WI38 (cell line): ENCODE results near the gene ZNF618.

Experiments used
- H3K4me3 ChIP-seq: 2 replicates; pipeline ENCODE4 v1.5.1; 2011; ENCODE audit warnings: low read depth, mild to moderate bottlenecking, control low read depth, low read length
- CTCF ChIP-seq: IDR thresholded peaks from 2 replicates; pipeline ENCODE4 v1.5.1; 2012; ENCODE audit warnings: low read depth, mild to moderate bottlenecking, control low read depth, low read length

ZNF618 gene

GRCh38 chr9:113926211-113926610, 50.1 kb downstream of the ZNF618 start:
- TF ChIP-seq CTCF = no peak
- no peak overlapping the region for H3K4me3 ChIP-seq

- TF ChIP-seq CTCF = no peak
- H3K4me3 ChIP-seq = no peak overlapping the region
Measured at GRCh38 chr9:113927277-113927676, 51.2 kb downstream of the ZNF618 start.

- no peak overlapping the region for H3K4me3 ChIP-seq
- TF ChIP-seq CTCF = no peak
Measured at GRCh38 chr9:113928269-113928668, 52.2 kb downstream of the ZNF618 start.

- TF ChIP-seq CTCF = no peak
- H3K4me3 ChIP-seq = no peak overlapping the region
Measured at GRCh38 chr9:113929634-113930389, 53.7 kb downstream of the ZNF618 start.

GRCh38 chr9:113930390-113930783, 54.3 kb downstream of the ZNF618 start:
- no peak for TF ChIP-seq CTCF
- no peak overlapping the region for H3K4me3 ChIP-seq

GRCh38 chr9:113931140-113931539, 55.0 kb downstream of the ZNF618 start:
- no peak for TF ChIP-seq CTCF
- H3K4me3 ChIP-seq = no peak overlapping the region

GRCh38 chr9:113931777-113932176, 55.7 kb downstream of the ZNF618 start:
- no peak for TF ChIP-seq CTCF
- H3K4me3 ChIP-seq = no peak overlapping the region
